ENCODE results near the gene FAM9B. TPM values are rescaled to one million over a fixed set of nuclear protein-coding genes. Genes with fewer than 3 reads are reported as not detected.

Gene FAM9B
- total and polyA plus RNA-seq, 2 donors from 2014 or later: not detected

- Histone ChIP-seq H3K27ac (ENCODE audit: low read depth in 2 of 2, low read length in 2 of 2) (no peak overlapping the region), H3K27me3 (ENCODE audit: control insufficient read depth, insufficient read depth, low read length) (no peaks in the 10 kb centered on the region), H3K9me3 (ENCODE audit: control insufficient read depth in 2 of 3, insufficient read depth in 1 of 3, low read length in 3 of 3) (no peaks in the 10 kb centered on the region), H3K4me1 (ENCODE audit: control insufficient read depth in 2 of 3, insufficient read depth in 2 of 3, low read depth in 1 of 3, low read length in 3 of 3) (no peaks in the 10 kb centered on the region), H3K36me3 (ENCODE audit: control insufficient read depth in 2 of 3, insufficient read depth in 3 of 3, low read length in 3 of 3) (no peaks in the 10 kb centered on the region), H3K9ac (ENCODE audit: low read length in 3 of 3) (no peak overlapping the region), H3K4me3 (ENCODE audit: low read length in 3 of 3) (no peak overlapping the region)
- FAIRE-seq (no peak), DNase-seq (no peak)
- intact Hi-C loops (cut with DNase I): no loop called here
- TF ChIP-seq CTCF (IDR thresholded peaks at IDR 0.05; ENCODE audit: borderline replicate concordance, extremely low read depth, insufficient read depth): no peak
Observed at GRCh38 chrX:9071031-9071650, 37.2 kb upstream of the FAM9B start.

GRCh38 chrX:9069573-9069972 is 35.6 kb upstream of the FAM9B start:
- Histone ChIP-seq H3K27ac (ENCODE audit: low read depth in 2 of 2, low read length in 2 of 2) (no peak overlapping the region), H3K27me3 (ENCODE audit: control insufficient read depth, insufficient read depth, low read length) (no peaks in the 10 kb centered on the region), H3K36me3 (ENCODE audit: control insufficient read depth in 2 of 3, insufficient read depth in 3 of 3, low read length in 3 of 3) (no peaks in the 10 kb centered on the region), H3K9me3 (ENCODE audit: control insufficient read depth in 2 of 3, insufficient read depth in 1 of 3, low read length in 3 of 3) (no peaks in the 10 kb centered on the region), H3K4me3 (ENCODE audit: low read length in 3 of 3) (no peak overlapping the region), H3K9ac (ENCODE audit: low read length in 3 of 3) (no peak overlapping the region), H3K4me1 (ENCODE audit: control insufficient read depth in 2 of 3, insufficient read depth in 2 of 3, low read depth in 1 of 3, low read length in 3 of 3) (no peaks in the 10 kb centered on the region)
- DNase-seq (no peak), FAIRE-seq (no peak)
- TF ChIP-seq CTCF (IDR thresholded peaks at IDR 0.05; ENCODE audit: borderline replicate concordance, extremely low read depth, insufficient read depth): no peak
- intact Hi-C loops (cut with DNase I): no loop called here

GRCh38 chrX:9064694-9065093 is 30.8 kb upstream of the FAM9B start:
- intact Hi-C loops (cut with DNase I): no loop called here

More at GRCh38 chrX:9064694-9065093, 30.8 kb upstream of the FAM9B start:
- DNase-seq (no peak), FAIRE-seq (no peak)
- no peak for TF ChIP-seq CTCF (IDR thresholded peaks at IDR 0.05; ENCODE audit: borderline replicate concordance, extremely low read depth, insufficient read depth)
- Histone ChIP-seq H3K27me3 (ENCODE audit: control insufficient read depth, insufficient read depth, low read length) (no peaks in the 10 kb centered on the region), H3K27ac (ENCODE audit: low read depth in 2 of 2, low read length in 2 of 2) (no peak overlapping the region), H3K4me3 (ENCODE audit: low read length in 3 of 3) (no peak overlapping the region), H3K9ac (ENCODE audit: low read length in 3 of 3) (no peak overlapping the region), H3K4me1 (ENCODE audit: control insufficient read depth in 2 of 3, insufficient read depth in 2 of 3, low read depth in 1 of 3, low read length in 3 of 3) (no peaks in the 10 kb centered on the region), H3K9me3 (ENCODE audit: control insufficient read depth in 2 of 3, insufficient read depth in 1 of 3, low read length in 3 of 3) (no peaks in the 10 kb centered on the region), H3K36me3 (ENCODE audit: control insufficient read depth in 2 of 3, insufficient read depth in 3 of 3, low read length in 3 of 3) (no peaks in the 10 kb centered on the region)

Data from kidney (tissue), 14 donors.